ENCODE measurements around the gene TTC7B. TPM values are rescaled to one million over a fixed set of nuclear protein-coding genes. Genes with fewer than 3 reads are reported as not detected.

TTC7B gene
- total and polyA plus RNA-seq, 2 of the 13 experiments (the other 11 are each of a cell fraction or from before 2014, with no cell fraction given): 1.3 to 3.2 TPM

- WGBS (ENCODE audit: low lambda C conversion rate): 84% methylated on average over 6 of the region's 6 CpGs
- no peaks in the 10 kb centered on the region for H3K27me3 ChIP-seq (ENCODE audit: control insufficient read depth in 1 of 2, insufficient read depth in 2 of 2, low read length in 2 of 2)
- no peaks in the 10 kb centered on the region for H3K36me3 ChIP-seq (replicated peaks in 1 of 2; ENCODE audit: control insufficient read depth in 1 of 2, insufficient read depth in 2 of 2, low read length in 2 of 2)
- FAIRE-seq (no peak), DNase-seq (ENCODE audit: low spot score) (no peak), ATAC-seq (no peak)
- no peak overlapping the region for H3K27ac ChIP-seq (ENCODE audit: extremely low read length, insufficient read depth, low read length)
- no peak overlapping the region for H3K4me2 ChIP-seq (ENCODE audit: low read depth, low read length)
- no peaks in the 10 kb centered on the region for H3K79me2 ChIP-seq (ENCODE audit: insufficient read depth, low read length)
- ChIA-PET CTCF (ENCODE audit: low intra/inter-chr PET ratio, low total read pairs) (no interaction called here), POLR2A (no interaction called here)
- no peak overlapping the region for H2AFZ ChIP-seq (ENCODE audit: low read length)
- in situ Hi-C loops (cut with HindIII; ENCODE audit: extremely low pct_ligation_motif_present, low pct_unique_long_range_greater_than_20kb): no loop called here
- no peak overlapping the region for H3K4me3 ChIP-seq (replicated peaks in 1 of 3; ENCODE audit: insufficient read depth in 1 of 3, low read depth in 2 of 3, low read length in 3 of 3)
- no TSS peak for BruUV-seq (replicated peaks)
- no peaks in the 10 kb centered on the region for H3K9me3 ChIP-seq (ENCODE audit: low read length)
- H3K9ac ChIP-seq (ENCODE audit: insufficient read depth, low read depth, low read length): no peak overlapping the region
- no peaks in the 10 kb centered on the region for H4K20me1 ChIP-seq (ENCODE audit: insufficient read depth, low read length)
- no peak for TF ChIP-seq HHEX (CRISPR knock-in tag; IDR thresholded peaks at IDR 0.05)
- TF ChIP-seq RAD51 (IDR thresholded peaks at IDR 0.05; ENCODE audit: borderline replicate concordance): no peak
- TF ChIP-seq ZNF7 (CRISPR knock-in tag; IDR thresholded peaks at IDR 0.05): no peak
- TF ChIP-seq TARDBP (CRISPR knock-in tag; IDR thresholded peaks at IDR 0.05): no peak
- no peak for TF ChIP-seq PRPF4 (IDR thresholded peaks at IDR 0.05; ENCODE audit: low read depth, low read length, poor library complexity, severe bottlenecking)
- no peak for TF ChIP-seq ZMYM4 (CRISPR knock-in tag; IDR thresholded peaks at IDR 0.05)
- TF ChIP-seq PCBP2 (optimal IDR thresholded peaks at IDR 0.05; ENCODE audit: low read depth, low read length, poor library complexity, severe bottlenecking): no peak
- no peak for TF ChIP-seq ZBTB33 (CRISPR knock-in tag; IDR thresholded peaks at IDR 0.05)
- no peak for TF ChIP-seq SIX4 (CRISPR knock-in tag; IDR thresholded peaks at IDR 0.05)
- no peak for TF ChIP-seq MYNN (CRISPR knock-in tag; IDR thresholded peaks at IDR 0.05; ENCODE audit: low read depth)
- TF ChIP-seq ZNF496 (CRISPR knock-in tag; IDR thresholded peaks at IDR 0.05; ENCODE audit: insufficient replicate concordance): no peak
- no peak for TF ChIP-seq NFE2L1 (CRISPR knock-in tag; IDR thresholded peaks at IDR 0.05; ENCODE audit: borderline replicate concordance)
- TF ChIP-seq ZNF33B (CRISPR knock-in tag; IDR thresholded peaks at IDR 0.05): no peak
- no peak for TF ChIP-seq SETDB1 (CRISPR knock-in tag; IDR thresholded peaks at IDR 0.05; ENCODE audit: borderline replicate concordance)
- peaks cover 8% of the 10 kb centered on the region; the same call in 1 of the 2 replicates for H3K4me1 ChIP-seq (ENCODE audit: insufficient read depth, low read length)
- intact Hi-C loops (cut with micrococcal nuclease; ENCODE audit: unreplicated experiment): no loop called here
Observed at GRCh38 chr14:90783344-90783743, 32.9 kb downstream of the TTC7B start.
